Measurements from ENCODE around the gene MFN2.

GRCh38 chr1:12049616-12050015, 69.4 kb downstream of the MFN2 start:
- TF ChIP-seq CTCF (IDR thresholded peaks at IDR 0.05; ENCODE audit: low read length): no peak
- no peak for TF ChIP-seq EZH2phosphoT487 (IDR thresholded peaks at IDR 0.05; ENCODE audit: low read length)
